ENCODE results near the gene FAM81A. TPM values are rescaled to one million over a fixed set of nuclear protein-coding genes. Genes with fewer than 3 reads are reported as not detected.
"Not testable (repeated sequence)": the region's sequence is repeated elsewhere in the genome, so short reads cannot be mapped to it uniquely, and the experiment has no call there.

The FAM81A gene
- polyA plus RNA-seq, 1 donor from 2014 or later, result 5.0 TPM

GRCh38 chr15:59473226-59473625 lies 35.2 kb downstream of the FAM81A start:
- Histone ChIP-seq H4K20me1 (ENCODE audit: insufficient read depth) (no peaks in the 10 kb centered on the region), H3K79me2 (replicated peaks; ENCODE audit: insufficient read depth, low read length) (no peaks in the 10 kb centered on the region), H3K36me3 (ENCODE audit: insufficient read depth, low read length) (no peaks in the 10 kb centered on the region), H3K9me3 (ENCODE audit: low read length) (no peaks in the 10 kb centered on the region), H3F3A (ENCODE audit: insufficient read depth, low read length, poor library complexity, severe bottlenecking) (no peaks in the 10 kb centered on the region), H3K4me2 (ENCODE audit: low read length) (no peak overlapping the region), H3K9ac (ENCODE audit: low read length) (no peak overlapping the region), H3K9me2 (ENCODE audit: insufficient read depth, low read length) (no peaks in the 10 kb centered on the region), H3K4me3 (ENCODE audit: low read length) (no peak overlapping the region), H3K27me3 (ENCODE audit: insufficient read depth, low read depth, low read length) (no peaks in the 10 kb centered on the region), H3K27ac (ENCODE audit: low read length) (no peak overlapping the region), H2AFZ (ENCODE audit: low read depth, low read length) (no peak overlapping the region)
- TF ChIP-seq EP300 (conservative IDR thresholded peaks at IDR 0.05; ENCODE audit: poor library complexity, severe bottlenecking) (no peak), TAF1 (IDR thresholded peaks at IDR 0.05; ENCODE audit: low read depth) (no peak), REST (IDR thresholded peaks at IDR 0.05; ENCODE audit: borderline replicate concordance) (no peak), CTCF (IDR thresholded peaks at IDR 0.05; ENCODE audit: poor library complexity, severe bottlenecking) (no peak), POLR2AphosphoS5 (IDR thresholded peaks at IDR 0.05) (no peak), RAD21 (conservative IDR thresholded peaks at IDR 0.05) (no peak), MXI1 (conservative IDR thresholded peaks at IDR 0.05; ENCODE audit: poor library complexity, severe bottlenecking) (no peak)

- not testable (repeated sequence) for H3K79me2 ChIP-seq (replicated peaks; ENCODE audit: insufficient read depth, low read length); H3K9ac ChIP-seq (ENCODE audit: low read length); H3K4me3 ChIP-seq (ENCODE audit: low read length); H3K36me3 ChIP-seq (ENCODE audit: insufficient read depth, low read length); H3K27ac ChIP-seq (ENCODE audit: low read length); H2AFZ ChIP-seq (ENCODE audit: low read depth, low read length); H3K9me3 ChIP-seq (ENCODE audit: low read length); H3F3A ChIP-seq (ENCODE audit: insufficient read depth, low read length, poor library complexity, severe bottlenecking); H3K4me2 ChIP-seq (ENCODE audit: low read length); H3K27me3 ChIP-seq (ENCODE audit: insufficient read depth, low read depth, low read length); H4K20me1 ChIP-seq (ENCODE audit: insufficient read depth); H3K9me2 ChIP-seq (ENCODE audit: insufficient read depth, low read length)
These were observed 37.2 kb downstream of the FAM81A start for GRCh38 chr15:59475161-59475560.

- Histone ChIP-seq H3K9me3 (ENCODE audit: low read length) (no peaks in the 10 kb centered on the region), H3K4me3 (ENCODE audit: low read length) (no peak overlapping the region), H3K9me2 (ENCODE audit: insufficient read depth, low read length) (no peaks in the 10 kb centered on the region), H4K20me1 (ENCODE audit: insufficient read depth) (no peaks in the 10 kb centered on the region), H3K36me3 (ENCODE audit: insufficient read depth, low read length) (no peaks in the 10 kb centered on the region), H3K4me2 (ENCODE audit: low read length) (no peak overlapping the region), H3K79me2 (replicated peaks; ENCODE audit: insufficient read depth, low read length) (no peaks in the 10 kb centered on the region), H3K27me3 (ENCODE audit: insufficient read depth, low read depth, low read length) (no peaks in the 10 kb centered on the region), H2AFZ (ENCODE audit: low read depth, low read length) (no peak overlapping the region), H3K9ac (ENCODE audit: low read length) (no peak overlapping the region), H3F3A (ENCODE audit: insufficient read depth, low read length, poor library complexity, severe bottlenecking) (no peaks in the 10 kb centered on the region), H3K27ac (ENCODE audit: low read length) (no peak overlapping the region)
- TF ChIP-seq MXI1 (conservative IDR thresholded peaks at IDR 0.05; ENCODE audit: poor library complexity, severe bottlenecking) (no peak), REST (IDR thresholded peaks at IDR 0.05; ENCODE audit: borderline replicate concordance) (no peak), SMC3 (conservative IDR thresholded peaks at IDR 0.05; ENCODE audit: poor library complexity) (no peak), EP300 (conservative IDR thresholded peaks at IDR 0.05; ENCODE audit: poor library complexity, severe bottlenecking) (no peak), CTCF (IDR thresholded peaks at IDR 0.05; ENCODE audit: poor library complexity, severe bottlenecking) (no peak)
These were observed 46.4 kb downstream of the FAM81A start for GRCh38 chr15:59484399-59484798.
